Limb (tissue), 2 donors: ENCODE measurements around the gene CAPN8.
A peak's percentile ranks its signal among the peaks of the same experiment; 100 is the strongest.

Experiments used
- DNase-seq, 2 donors: peaks; one replicate each; pipeline ENCODE4 v3.0.0-alpha.2; 2016; ENCODE audit errors: extremely low spot score in 2 of 2

CAPN8 gene

DNA sequence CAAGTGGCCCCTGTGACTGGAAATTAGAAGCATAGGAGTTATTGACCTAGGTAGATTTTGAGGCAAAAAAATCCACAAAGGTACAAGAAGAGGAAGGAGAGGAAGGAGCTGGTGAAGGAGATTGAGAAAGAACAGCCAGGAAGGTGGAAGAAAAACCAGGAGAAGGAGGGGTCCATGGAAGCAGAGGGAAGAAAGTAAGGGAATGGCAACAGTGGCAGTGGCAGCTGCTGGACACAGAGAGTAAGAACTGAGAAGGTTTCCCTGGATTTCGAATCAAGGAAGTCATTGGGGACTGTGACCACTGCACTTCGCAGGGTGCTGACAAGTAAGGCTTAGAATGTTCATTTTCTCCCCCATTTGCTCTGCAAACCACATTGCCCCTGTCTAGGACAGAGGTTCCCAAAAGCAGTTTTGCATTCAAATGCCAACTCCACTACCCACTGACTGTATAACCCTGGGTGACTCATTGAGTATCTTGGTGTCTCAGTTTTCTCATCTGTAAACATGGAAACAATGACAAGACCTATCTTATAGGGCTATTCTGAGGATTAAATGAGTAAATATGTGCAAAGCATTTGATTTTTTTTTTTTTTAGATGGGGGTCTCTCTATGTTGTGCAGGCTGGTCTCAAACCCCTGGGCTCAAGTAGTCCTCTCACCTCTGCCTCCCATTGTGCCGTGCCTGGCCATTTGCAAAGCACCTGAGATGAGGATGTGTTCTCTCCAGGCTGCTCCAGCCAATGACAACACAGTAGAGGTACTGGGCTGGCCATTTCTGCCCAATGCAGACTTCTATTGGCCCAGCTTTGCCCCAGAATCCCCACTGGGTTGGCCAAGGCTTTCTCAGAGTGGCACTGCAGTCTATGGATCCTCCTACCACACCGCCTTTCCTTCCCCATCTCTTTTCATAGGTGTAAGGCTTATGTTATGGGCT, 37.5 kb upstream of the CAPN8 start:
- no peak for DNase-seq

DNA sequence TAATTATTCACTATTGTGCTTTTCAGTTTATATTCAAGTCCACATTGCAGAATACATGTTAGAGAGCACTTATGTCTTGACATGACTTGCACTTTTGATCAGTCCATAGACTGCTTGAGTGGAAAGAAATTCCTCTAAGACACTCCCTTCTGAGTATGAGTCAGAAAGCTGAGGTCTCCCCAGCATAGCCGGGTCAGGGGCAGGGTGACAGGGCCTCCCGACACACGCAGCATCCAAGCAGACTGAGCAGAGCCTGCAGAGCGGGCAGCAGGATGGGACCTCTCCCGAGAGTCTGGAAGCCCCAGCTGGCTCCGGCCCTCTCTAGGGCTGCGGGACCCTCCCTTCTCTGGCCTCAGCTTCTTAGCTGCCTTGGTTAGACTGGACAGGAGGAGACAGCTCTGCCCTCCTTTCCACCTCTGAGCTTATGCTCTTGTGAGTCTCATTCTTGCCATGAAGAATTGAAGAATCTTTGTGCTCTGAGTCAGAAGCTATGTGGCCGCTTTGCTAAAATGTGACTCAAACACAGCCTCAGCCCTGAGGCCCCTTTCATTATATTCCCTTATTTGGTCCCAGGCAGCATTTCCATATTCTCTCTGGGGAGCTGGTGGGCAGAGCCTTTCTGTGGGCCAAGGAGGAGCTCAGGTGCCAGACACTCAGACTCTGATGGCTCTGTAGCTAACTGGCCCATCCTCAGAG, 35.6 kb upstream of the CAPN8 start:
- no peak for DNase-seq

DNA sequence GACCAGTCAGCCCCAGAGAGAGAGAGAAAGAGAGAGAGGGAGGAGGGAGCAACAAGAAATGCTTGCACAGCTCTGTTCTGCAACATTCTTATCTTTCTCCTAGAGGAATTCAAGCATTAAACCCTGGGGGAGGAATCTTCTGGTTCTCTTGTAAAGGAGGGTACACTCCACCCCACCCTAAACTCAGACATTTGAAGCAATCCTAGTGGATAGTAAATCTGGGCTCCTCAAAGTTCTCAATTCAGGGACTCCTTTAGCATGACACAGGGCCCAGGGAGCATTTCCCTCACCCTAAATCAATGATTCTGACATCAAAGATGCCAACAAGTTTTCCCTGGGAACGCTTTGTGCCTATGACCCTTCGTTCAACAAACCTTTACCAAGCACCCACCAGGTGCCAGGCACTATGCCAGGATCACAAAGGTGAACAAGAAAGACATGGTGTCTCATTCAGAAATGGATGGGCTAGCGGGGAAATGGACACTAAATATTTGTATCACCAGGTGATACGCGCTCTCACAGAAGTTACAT, 35.0 kb upstream of the CAPN8 start:
- no peak for DNase-seq

DNA sequence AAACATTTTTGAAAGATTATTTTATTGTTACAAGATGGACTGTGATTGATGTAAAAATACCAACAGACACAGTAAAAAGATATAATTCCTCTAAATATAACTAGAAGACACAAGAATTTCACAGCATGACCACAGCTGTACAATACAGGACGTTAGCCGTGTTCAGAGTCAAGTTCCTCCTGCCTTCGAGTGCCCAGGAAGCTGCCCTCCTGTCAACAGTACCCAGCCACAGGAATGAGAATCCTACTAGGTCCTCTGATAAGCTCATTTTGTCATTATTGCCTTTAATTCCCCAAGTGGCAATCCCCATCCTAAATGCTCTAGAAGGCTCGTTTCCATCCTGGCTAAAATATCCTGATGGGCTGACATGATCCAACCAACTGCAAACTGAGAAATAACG, 30.4 kb upstream of the CAPN8 start:
- no peak for DNase-seq

DNA sequence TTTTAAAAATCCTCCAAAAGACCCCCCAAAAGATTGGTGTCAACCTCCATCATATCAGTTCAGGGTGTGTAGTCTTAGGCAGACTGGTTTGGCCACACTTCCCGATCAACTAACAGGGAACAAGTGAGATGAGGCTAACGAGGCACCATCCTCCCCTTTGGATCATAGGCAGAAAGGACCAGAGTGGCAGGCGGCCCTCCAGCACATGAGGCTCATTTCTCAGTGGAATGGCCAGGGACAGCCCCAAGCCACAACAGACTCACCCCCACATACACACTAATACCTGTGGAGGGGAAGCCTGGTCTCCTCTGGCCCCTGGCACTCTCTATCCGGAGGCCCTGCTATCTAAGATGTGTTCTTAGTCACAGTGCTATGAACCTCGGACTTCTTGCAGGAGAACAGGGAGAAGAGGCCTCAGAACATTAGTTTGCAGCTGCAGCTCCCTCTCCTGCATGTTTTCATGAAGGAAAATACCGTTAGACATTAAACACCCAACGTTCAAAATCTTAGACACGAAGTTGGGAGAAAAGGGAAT, 29.6 kb upstream of the CAPN8 start:
- DNase-seq: no peak

DNA sequence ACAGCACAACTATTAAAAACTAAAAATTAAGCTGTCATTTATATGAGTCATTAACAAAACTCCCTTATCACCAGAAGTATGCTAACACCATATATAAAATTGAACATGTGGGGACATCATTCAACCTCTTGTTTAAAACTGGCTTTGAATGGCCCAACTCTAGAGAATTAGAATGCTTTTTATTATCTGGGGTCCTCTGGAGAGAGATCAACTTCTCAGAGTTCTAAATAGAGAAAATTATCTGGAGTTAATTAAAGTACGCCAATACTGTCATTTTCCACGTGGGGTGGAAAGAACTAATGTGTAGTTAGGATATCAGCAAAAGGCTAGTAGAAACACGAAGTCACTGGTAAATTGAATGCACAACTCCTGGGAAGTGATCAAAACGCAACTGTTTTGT, 25.6 kb upstream of the CAPN8 start:
- DNase-seq: no peak

DNA sequence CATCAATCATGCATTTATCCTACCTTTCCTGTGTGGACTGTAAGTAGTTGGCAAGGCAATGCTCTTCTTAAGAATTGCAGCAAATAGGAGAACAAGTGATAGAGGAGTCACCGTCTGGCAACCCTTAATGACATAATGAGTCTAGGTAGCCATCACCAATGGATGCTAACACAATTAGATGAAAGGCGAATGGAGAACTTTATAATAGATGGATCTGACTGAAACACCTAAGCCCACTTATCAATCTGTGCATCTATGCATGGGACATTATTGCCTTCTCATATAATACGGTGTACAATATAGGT, 18.9 kb upstream of the CAPN8 start:
- no peak for DNase-seq

DNA sequence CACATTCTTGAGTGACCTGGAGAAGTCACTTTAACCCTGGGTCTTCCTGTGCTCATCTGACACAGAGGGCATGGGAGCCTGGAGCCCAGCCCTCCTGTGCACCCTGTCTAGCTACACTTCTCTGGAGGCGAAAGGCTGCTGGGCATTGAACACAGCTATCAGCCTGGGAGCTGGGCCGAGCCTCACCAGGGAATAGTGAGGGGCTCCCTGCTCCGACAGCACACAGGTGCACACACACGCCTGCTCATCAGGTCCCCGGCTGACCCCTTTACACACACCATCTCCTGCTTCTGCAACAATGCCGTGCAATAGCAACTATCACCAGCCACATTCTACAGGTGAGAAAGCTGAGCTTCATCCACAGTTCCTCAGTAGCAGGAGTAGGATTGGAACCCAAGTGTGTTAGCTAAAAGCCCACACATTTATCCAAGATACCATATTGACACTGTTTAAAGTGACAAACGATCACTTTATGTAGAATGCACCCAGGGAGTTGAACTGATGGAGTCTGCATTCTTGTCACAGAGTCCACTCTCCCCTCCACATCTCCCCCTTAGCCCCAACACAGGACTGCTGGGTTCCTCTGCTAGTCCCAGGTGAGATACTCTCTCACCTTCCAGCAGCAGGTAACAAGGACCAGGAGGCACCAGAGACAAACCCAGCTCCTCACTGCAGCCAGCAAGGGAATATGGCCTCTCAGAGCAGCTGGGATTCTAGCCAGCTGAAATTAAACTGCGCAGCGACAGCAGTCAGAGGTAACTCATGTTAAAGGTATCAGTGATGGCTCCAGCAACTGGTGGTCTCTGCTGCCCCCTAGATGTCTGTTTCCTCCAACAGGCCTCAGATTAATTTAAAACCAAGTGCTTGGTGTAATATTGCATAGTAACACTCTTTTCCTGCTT, 18.3 kb upstream of the CAPN8 start:
- peak; percentile 47 to 84 for DNase-seq

DNA sequence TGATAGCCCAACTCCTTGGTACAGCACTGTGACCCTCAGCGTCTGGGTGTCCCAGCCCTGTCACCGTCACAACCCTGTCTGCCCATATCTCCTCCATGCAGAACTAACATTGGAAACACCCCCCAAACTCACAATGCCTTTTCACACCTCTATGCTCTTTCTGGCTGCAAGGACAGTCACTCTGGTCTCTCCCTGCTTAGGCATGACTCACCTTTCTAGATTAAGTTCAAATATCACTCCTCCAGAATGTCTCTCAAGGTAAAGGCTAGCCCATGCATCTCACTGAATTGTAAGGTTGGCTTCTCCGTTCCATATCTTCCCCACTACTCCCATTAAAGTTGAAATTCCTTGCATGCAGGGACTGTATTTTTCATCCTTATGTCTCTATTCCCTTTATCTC, 17.0 kb upstream of the CAPN8 start:
- DNase-seq: no peak

DNA sequence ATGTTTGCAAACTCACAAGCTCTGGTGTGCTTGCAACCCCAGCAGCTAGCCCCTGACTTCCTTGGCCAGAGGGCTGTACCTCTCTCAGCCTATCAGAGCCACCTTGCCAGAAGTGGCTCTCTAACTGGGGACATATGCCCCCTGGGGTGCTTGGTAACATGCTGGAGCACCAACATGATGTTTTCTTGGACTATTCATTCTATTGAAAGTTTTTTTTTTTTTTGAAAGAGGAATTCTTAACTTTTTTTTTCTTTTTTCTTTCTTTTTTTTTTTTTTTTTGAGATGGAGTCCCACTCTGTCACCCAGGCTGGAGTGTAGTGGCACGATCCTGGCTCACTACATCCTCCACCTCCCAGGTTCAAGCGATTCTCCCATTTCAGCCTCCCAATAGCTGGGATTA, 14.7 kb upstream of the CAPN8 start:
- no peak for DNase-seq

DNA sequence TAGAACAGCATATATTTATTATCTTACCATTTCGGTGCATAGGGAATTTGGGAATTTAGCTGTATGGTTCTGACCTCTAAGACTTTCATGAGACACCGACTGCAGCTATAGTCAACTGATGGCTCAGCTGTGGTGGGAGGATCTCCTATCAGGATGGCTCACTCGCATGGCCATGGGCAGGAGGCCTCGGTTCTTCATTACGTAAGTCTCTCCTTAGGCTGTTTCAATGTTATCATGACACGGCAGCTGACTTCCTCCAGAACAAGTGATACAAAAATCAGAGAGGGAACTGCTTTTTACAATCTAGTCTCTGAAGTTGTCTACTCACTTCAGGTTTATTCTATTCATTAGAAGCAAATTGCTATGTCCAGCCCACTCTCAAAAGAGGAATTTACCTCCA, 13.3 kb upstream of the CAPN8 start:
- no peak for DNase-seq

DNA sequence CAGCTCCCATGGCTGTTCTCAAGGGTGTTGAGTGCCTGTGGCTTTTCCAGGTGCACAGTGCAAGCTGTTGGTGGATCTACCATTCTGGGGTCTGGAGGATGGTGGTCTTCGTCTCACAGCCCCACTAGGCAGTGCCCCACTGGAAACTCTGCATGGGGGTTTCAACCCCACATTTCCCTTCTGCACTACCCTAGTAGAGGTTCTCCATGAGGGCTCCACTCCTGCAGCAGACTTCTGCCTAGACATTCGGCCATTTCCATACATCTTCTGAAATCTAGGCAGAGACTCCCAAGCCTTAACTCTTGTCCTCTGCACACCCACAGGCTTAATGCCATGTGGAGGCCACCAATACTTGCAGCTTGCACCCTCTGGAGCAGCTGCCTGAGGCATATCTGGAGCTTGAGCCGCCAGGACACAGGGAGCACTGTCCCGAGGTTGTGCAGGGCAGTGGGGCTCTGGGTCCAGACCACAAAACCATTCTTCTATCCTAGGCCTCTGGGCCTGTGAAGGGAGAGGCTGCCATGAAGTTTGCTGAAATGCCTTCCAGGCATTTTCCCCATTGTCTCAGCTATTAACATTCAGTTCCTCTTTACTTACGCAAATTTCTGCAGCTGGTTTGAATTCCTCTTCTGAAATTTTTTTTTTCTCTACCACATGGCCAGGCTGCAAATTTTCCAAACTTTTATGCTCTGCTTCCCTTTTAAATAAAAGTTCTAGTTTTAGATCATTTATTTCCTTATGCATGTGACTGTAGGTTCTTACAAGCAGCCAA, 8.8 kb upstream of the CAPN8 start:
- DNase-seq: no peak

DNA sequence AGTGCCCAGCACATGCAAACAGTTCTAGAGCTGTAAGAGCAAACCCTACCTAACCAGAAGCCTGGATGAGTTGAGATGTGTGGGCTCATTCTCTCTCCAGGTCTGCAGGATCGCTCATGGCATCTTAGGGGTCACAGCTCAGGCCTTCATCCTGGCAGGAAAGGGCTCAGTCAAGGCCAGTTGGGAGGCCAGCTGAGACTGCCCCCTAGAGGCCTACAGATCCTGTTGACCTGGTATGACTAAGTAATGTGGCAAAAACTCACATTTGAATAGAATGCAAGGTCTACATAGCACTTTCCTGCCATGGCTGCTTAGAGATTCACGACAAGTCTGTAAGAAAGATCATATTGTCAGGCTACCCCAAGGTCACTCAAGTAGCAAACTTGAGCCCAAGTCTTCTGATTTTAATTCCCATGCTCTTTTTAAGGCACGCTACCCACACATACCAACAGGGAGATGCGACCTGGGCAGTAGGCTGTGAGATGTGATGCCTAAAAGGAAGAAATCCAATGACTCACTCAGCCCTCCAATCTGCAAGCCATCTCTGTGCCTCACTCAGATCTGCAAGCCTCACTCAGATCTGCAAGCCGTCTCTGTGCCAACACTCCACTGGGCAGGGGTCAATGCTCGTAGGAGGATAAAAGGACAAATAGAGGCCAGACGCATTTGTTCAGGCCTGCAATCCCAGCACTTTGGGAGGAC, 5.1 kb upstream of the CAPN8 start:
- DNase-seq: no peak

DNA sequence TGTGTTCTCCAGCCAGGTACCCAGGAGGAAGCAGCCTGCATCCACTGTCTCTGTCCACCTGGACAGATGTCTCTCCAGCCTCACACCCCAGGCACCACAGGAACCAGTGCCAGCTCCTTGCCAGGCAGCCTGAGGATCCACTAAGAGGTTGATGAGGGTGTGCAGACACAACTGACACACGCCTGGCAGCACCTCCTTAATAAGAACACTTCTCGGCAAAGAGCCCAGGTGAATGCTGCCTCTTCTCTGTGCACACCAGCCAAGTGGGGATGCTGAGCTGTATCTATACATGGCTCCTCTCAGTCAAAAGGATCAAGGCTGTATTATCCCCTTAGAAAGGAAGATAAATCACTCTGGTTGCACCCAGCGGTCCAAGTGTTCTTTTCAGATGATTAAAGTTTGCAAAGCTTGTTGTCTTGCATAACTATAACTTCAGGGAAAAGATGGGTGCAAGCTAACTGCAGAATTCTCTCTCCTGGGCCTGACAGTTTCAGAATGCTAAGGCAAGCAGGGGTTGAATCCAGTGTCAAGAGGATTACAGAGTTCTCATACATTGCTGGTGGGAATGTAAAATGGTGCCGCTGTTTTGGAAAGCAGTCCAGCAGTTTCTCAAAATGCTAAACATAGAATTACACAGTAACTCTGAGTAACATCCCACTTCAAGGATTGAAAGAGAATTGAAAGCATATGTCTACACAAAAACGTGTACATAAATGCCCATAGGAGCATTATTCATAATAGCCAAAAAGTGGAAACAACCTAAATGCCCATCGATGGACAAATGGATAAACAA, 3.7 kb upstream of the CAPN8 start:
- DNase-seq: no peak

DNA sequence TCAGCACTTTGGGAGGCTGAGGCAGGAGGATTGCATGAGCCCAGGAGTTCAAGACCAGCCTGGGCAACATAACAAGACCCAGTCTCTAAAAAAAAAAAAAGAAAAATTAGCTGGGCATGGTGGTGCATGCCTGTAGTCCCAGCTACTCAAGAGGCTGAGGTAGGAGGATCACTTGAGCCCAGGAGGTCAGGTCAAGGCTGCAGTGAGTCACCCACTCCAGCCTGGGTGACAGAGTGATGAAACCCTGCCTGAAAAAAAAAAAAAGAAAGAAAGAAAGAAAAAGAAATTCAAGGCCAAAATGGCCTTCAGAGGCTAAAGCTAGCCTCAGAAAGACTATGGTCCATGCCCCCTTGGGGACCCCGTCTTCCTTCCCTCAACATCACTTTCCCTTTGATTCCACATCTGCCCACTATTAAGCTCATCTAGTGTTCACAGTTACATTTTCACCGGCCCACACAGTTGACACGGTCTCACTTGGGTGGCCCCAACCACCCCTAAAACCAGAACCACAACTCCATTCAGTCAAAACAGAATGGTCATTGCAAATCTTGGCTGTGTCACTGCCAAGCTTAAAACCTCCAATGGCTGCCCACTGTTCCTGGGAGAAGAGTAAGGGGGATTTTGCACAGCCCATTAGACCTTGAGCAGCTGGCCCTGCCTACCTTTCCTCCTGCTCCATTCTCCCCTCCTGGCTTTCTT, 2.1 kb upstream of the CAPN8 start:
- no peak for DNase-seq

DNA sequence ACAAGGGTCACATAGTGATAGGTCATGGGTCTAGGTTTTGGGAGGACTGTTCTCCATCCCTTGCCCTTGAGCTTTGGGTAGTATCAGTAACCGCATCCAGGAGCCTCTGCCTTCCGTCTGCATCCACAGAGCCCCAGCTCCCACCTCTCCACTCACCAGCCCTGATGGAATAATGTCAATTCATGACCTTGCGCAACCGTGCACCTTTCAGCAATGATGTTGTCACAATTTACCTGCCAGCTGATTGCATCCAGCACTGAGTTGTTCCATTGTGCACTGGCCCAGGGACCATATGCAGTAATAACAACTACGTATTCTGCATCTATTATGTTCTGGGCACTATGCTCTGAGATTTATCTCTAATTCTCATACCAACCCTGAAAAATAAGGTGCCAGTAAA, 1.4 kb downstream of the CAPN8 start:
- no peak for DNase-seq

DNA sequence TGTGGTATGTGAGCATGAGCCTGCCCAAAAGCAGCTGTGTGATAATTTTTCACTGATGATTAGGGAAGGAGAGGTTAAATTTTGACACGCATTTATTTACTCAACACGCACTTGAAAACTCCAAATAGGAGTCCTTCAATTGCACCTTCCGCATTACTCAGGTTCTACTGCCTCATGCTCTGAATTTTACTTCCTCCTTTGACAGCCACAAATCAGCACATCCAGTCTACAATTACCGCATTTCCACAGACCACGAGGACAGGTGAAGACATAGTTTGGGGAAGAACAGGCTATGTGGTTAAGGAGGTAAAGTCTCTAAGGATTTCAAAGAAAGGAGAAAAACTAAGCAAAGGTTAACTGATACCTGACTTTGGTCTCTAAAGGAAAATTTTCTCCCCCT, 2.6 kb downstream of the CAPN8 start:
- DNase-seq: no peak

DNA sequence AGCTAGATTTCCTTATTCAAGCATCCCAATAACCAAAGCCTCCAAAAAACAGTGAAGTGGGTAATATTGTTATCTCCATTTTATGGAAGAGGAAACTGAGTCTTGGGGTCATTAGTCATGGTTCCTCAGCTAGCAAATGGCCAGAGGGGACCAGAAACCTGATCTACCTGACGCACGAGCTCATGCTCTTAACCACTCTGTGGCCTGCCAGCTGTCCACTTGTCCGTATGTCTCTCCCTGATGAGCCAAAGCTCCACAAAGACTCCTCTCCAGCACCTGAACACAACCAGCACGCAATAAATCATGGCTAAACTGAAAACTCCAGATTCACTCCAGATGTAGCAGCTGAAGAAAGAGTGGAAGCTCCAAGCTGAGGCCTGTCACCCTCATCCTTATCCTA, 5.8 kb downstream of the CAPN8 start:
- no peak for DNase-seq

DNA sequence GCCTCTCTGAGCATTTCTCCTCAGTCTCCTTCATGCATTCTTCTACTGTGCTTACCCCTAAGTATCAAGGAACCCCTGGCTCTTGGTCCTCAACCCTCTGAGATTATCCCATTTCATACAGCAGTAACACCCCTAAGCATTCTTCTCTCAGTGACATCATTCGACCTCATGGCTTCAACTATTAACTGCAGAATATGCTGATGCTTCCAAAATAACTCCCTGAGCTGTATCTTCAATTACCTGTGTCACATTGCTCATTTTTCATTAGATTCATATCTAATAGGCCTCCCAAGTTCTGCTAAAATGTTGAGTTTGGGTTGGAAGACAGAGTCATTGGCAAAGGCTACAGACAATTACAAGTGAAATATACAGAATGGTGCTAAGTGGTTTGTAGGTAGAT, 7.5 kb downstream of the CAPN8 start:
- no peak for DNase-seq
